CD8-positive, alpha-beta memory T cell (primary cell): ENCODE results near the gene HLCS. TPM values are rescaled to one million over a fixed set of nuclear protein-coding genes. Genes with fewer than 3 reads are reported as not detected.

ENCODE experiments used
- CTCF ChIA-PET: fragments of 350-600 bp; sonication (Branson Sonifier 250); formaldehyde crosslinking; loops from one replicate; lab custom pipeline; 2021; ENCODE audit warnings: antibody characterized with exemption; lab: Charles Lee
- POLR2A ChIA-PET: fragments of 350-600 bp; sonication (Branson Sonifier 250); formaldehyde crosslinking; loops from one replicate; lab custom pipeline; 2021; ENCODE audit warnings: antibody characterized with exemption; lab: Charles Lee
- DNase-seq, 5 donors: peaks; one replicate each; pipeline versions ENCODE4 v3.0.0 to v3.0.0-alpha.2; 2020 to 2022; ENCODE audit warnings: mixed read lengths in 1 of 5
- H3K27ac ChIP-seq: one replicate; pipeline ENCODE4 v1.7.0; 2013; ENCODE audit warnings: low read depth, mild to moderate bottlenecking, low read length, moderate library complexity
- H3K27me3 ChIP-seq: 2 replicates; pipeline ENCODE4 v1.7.0; 2013; ENCODE audit warnings: low read length, mild to moderate bottlenecking; ENCODE audit not compliant: insufficient read depth, poor library complexity, severe bottlenecking
- H3K36me3 ChIP-seq: 2 replicates; pipeline ENCODE4 v1.7.0; 2013; ENCODE audit warnings: mild to moderate bottlenecking, low read length, moderate library complexity; ENCODE audit not compliant: insufficient read depth
- H3K4me1 ChIP-seq: 2 replicates; pipeline ENCODE4 v1.7.0; 2013; ENCODE audit warnings: mild to moderate bottlenecking, low read length, moderate library complexity; ENCODE audit not compliant: insufficient read depth
- H3K4me3 ChIP-seq: 2 replicates; pipeline ENCODE4 v1.7.0; 2013; ENCODE audit warnings: mild to moderate bottlenecking, low read length
- H3K9me3 ChIP-seq: 2 replicates; pipeline ENCODE4 v1.7.0; 2013; ENCODE audit warnings: mild to moderate bottlenecking, low read length
- H3K27ac Mint-ChIP-seq, 8 donors: one replicate each; pipeline ENCODE4 v1.8.0; 2020 to 2021; ENCODE audit warnings: mixed read lengths in 8 of 8, mild to moderate bottlenecking in 6 of 8, inconsistent platforms in 3 of 8, moderate library complexity in 3 of 8
- H3K27me3 Mint-ChIP-seq, 2 donors: one replicate each; pipeline ENCODE4 v1.8.0; 2020 to 2021; ENCODE audit warnings: mixed read lengths in 2 of 2, mild to moderate bottlenecking in 1 of 2, moderate library complexity in 1 of 2
- H3K36me3 Mint-ChIP-seq, 3 donors: one replicate each; pipeline ENCODE4 v1.8.0; 2020 to 2021; ENCODE audit warnings: mixed read lengths in 3 of 3, inconsistent platforms in 1 of 3, mild to moderate bottlenecking in 1 of 3
- H3K4me1 Mint-ChIP-seq, 3 donors: one replicate each; pipeline ENCODE4 v1.8.0; 2020 to 2021; ENCODE audit warnings: mixed read lengths in 3 of 3, inconsistent platforms in 1 of 3, mild to moderate bottlenecking in 1 of 3
- H3K4me3 Mint-ChIP-seq, 7 donors: one replicate each; pipeline ENCODE4 v1.8.0; 2020 to 2021; ENCODE audit warnings: mixed read lengths in 7 of 7, mild to moderate bottlenecking in 6 of 7, moderate library complexity in 4 of 7, inconsistent platforms in 2 of 7
- H3K9me3 Mint-ChIP-seq, 5 donors: one replicate each; pipeline ENCODE4 v1.8.0; 2020 to 2022; ENCODE audit warnings: mixed read lengths in 5 of 5, mild to moderate bottlenecking in 3 of 5, moderate library complexity in 2 of 5, inconsistent platforms in 1 of 5
- polyA plus RNA-seq: library from polyadenylated mRNA; unstranded; fragments of 300-500 nt; fragmentation: Illumina TruSeq; gene quantifications from one replicate; pipeline ENCODE4 v1.2.3, GENCODE V29; 2021
- total RNA-seq, 2 experiments: library from RNA; stranded (reverse); gene quantifications; one replicate each; pipeline ENCODE4 v1.2.3, GENCODE V29; 2021

Gene HLCS
- total and polyA plus RNA-seq, 3 experiments from 2014 or later: 12.7 to 14.7 (median 13.4) TPM

DNA sequence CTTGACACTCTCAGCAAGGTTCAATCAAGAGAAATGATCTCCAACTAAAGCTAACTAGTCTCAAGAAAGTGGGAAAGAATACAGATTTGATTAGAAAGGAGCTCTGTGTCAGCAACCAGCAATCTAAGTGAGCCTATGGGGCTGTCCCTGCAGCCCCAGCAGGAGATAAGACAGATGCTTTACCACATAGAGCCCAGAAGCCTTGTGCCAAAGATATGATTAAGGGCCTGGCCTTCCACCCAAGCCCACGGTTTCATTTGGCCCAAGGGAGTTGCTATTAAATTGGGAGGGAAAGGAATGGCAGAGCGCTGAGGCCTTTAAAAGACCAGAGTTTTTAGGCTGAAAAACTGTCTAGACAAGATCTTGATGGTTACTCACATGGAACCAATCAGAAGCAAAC, 74.8 kb downstream of the HLCS start:
- H3K4me3 ChIP-seq: no peak overlapping the region
- Mint-ChIP-seq H3K4me1 (no peaks in the 10 kb centered on the region), H3K27me3 (no peaks in the 10 kb centered on the region), H3K36me3 (peaks cover 20 to 66% (median 30%) of the 10 kb centered on the region in 3 donors), H3K9me3 (no peaks in the 10 kb centered on the region), H3K27ac (peak overlapping the region in 1 of 8 donors; percentile 27), H3K4me3 (no peak overlapping the region)
- no peaks in the 10 kb centered on the region for H3K9me3 ChIP-seq
- no peak overlapping the region for H3K27ac ChIP-seq
- H3K36me3 ChIP-seq: peaks cover 3% of the 10 kb centered on the region
- H3K4me1 ChIP-seq: no peaks in the 10 kb centered on the region
- no peak for DNase-seq
- H3K27me3 ChIP-seq: no peaks in the 10 kb centered on the region
- ChIA-PET POLR2A (no interaction called here), CTCF (no interaction called here)

DNA sequence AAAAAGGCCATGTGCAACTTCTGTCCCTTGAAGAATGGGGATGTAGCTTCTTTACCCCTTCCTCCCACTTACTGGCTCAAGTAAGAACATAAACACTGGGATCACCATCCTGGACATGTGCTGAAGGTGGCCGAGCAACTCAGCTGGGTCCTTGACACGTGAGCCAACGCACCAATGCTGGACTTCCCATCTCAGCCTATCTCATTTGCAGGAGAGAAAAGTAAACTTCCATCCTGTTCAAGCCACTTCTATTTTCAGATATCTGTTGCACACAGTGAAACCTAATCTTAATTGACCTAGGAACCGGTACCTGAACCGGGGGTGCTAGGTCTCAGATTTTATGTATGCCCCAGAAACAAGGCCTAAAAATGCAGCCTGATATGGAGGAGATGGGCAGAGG, 75.3 kb downstream of the HLCS start:
- Histone ChIP-seq H3K4me3 (no peak overlapping the region), H3K9me3 (no peaks in the 10 kb centered on the region), H3K4me1 (no peaks in the 10 kb centered on the region), H3K27ac (no peak overlapping the region), H3K36me3 (peaks cover 3% of the 10 kb centered on the region), H3K27me3 (no peaks in the 10 kb centered on the region)
- no peak overlapping the region for H3K4me3 Mint-ChIP-seq
- no peaks in the 10 kb centered on the region for H3K9me3 Mint-ChIP-seq
- POLR2A ChIA-PET: no interaction called here
- DNase-seq: no peak
- no peaks in the 10 kb centered on the region for H3K4me1 Mint-ChIP-seq
- peaks cover 15 to 65% (median 26%) of the 10 kb centered on the region in 3 donors for H3K36me3 Mint-ChIP-seq
- peak overlapping the region in 1 of 8 donors; percentile 55 for H3K27ac Mint-ChIP-seq
- H3K27me3 Mint-ChIP-seq: no peaks in the 10 kb centered on the region
- CTCF ChIA-PET: no interaction called here

DNA sequence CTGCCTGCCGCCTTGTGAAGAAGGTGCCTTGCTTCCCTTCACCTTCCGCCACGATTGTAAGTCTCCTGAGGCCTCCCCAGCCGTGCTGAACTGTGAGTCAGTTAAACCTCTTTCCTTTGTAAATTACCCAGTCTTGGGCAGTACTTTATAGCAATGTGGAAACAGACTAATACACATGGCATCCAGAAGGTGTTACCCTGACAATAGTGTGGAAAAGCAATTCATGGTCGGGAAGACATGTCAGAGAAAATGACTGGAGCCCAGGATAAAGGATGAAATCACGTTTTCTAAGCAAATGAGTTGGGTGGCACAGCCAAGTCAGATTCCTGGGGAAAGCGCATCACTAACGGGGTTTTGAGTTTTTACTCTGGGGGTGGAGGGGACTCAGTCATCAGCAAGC, 76.4 kb downstream of the HLCS start:
- POLR2A ChIA-PET: no interaction called here
- Histone ChIP-seq H3K4me3 (no peak overlapping the region), H3K9me3 (no peaks in the 10 kb centered on the region), H3K4me1 (no peaks in the 10 kb centered on the region), H3K27me3 (no peaks in the 10 kb centered on the region), H3K27ac (no peak overlapping the region), H3K36me3 (peaks cover 3% of the 10 kb centered on the region)
- no peak for DNase-seq
- no peaks in the 10 kb centered on the region for H3K9me3 Mint-ChIP-seq
- H3K36me3 Mint-ChIP-seq: peaks cover 10 to 63% (median 30%) of the 10 kb centered on the region in 3 donors
- no peaks in the 10 kb centered on the region for H3K4me1 Mint-ChIP-seq
- CTCF ChIA-PET: no interaction called here
- H3K4me3 Mint-ChIP-seq: no peak overlapping the region
- no peak overlapping the region for H3K27ac Mint-ChIP-seq
- H3K27me3 Mint-ChIP-seq: no peaks in the 10 kb centered on the region

DNA sequence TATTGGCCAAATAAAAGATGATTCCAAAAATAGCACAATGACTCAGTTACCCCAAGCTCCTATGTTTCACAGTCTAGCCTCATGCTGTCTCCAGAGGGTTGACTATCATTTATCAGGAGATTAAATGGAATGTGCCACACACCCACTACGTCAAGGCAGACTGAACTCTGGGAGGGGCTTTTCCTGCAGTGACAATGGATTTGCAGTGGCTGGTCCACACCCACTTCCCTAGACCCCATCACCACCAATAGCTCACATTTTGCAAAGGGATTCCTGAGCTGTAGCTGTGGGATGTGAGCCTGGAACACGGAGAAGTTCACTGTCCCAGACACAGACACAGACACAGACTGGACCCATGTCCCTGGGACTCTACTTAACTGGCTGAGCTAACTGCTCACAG, 77.1 kb downstream of the HLCS start:
- Histone ChIP-seq H3K4me1 (no peaks in the 10 kb centered on the region), H3K9me3 (no peaks in the 10 kb centered on the region), H3K27ac (no peak overlapping the region), H3K27me3 (no peaks in the 10 kb centered on the region), H3K36me3 (peaks cover 3% of the 10 kb centered on the region), H3K4me3 (no peak overlapping the region)
- peaks cover 7 to 63% (median 35%) of the 10 kb centered on the region in 3 donors for H3K36me3 Mint-ChIP-seq
- no peak for DNase-seq
- CTCF ChIA-PET: no interaction called here
- no peaks in the 10 kb centered on the region for H3K4me1 Mint-ChIP-seq
- no peak overlapping the region for H3K4me3 Mint-ChIP-seq
- H3K27ac Mint-ChIP-seq: no peak overlapping the region
- peaks cover 0 to 4% (median 0%) of the 10 kb centered on the region in 5 donors for H3K9me3 Mint-ChIP-seq
- POLR2A ChIA-PET: no interaction called here
- no peaks in the 10 kb centered on the region for H3K27me3 Mint-ChIP-seq

DNA sequence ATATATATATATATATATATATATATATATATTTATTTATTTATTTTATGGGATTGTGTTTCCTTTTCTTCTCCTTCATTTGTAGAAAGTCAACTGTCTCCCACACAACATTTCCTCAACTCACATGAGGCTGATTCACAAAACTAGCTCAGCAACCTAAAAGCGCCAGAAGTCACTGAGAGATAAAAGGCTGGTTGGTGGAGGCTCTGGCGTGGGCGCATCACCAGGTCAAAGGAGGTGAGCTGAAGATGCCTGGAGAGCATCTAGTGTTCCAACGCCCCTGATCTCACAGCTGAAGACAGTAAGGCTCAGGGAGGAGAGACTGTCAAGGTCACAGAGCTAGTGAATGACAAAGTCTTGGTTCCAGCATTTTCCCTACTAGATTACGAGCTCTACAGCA, 78.0 kb downstream of the HLCS start:
- Histone ChIP-seq H3K27ac (no peak overlapping the region), H3K4me1 (no peaks in the 10 kb centered on the region), H3K4me3 (no peak overlapping the region), H3K27me3 (no peaks in the 10 kb centered on the region), H3K36me3 (peaks cover 3% of the 10 kb centered on the region), H3K9me3 (peaks cover 7% of the 10 kb centered on the region)
- POLR2A ChIA-PET: no interaction called here
- H3K4me1 Mint-ChIP-seq: no peaks in the 10 kb centered on the region
- no peak for DNase-seq
- peaks cover 13 to 63% (median 44%) of the 10 kb centered on the region in 3 donors for H3K36me3 Mint-ChIP-seq
- H3K9me3 Mint-ChIP-seq: peaks cover 4 to 13% (median 8%) of the 10 kb centered on the region in 5 donors
- CTCF ChIA-PET: no interaction called here
- no peak overlapping the region for H3K27ac Mint-ChIP-seq
- no peak overlapping the region for H3K4me3 Mint-ChIP-seq
- H3K27me3 Mint-ChIP-seq: no peaks in the 10 kb centered on the region

DNA sequence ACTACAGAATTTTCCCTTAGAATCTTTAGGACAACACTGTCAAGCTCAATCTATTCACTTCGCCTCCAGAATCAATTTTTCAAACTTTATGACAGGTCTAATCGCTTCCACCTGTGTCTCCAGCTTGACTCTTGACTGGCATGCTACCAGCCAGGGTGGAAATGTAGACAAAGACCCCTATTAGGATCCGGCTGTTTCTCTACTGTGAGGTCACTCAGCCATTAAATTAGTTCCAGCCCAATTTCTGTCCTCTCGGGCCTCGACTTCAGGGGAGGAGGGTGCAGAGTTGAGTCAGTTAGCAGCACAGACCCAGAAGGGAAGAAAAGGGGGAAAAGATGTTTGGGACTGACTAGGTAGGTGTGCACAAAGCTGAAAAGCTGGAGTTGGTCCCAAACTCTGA, 78.5 kb downstream of the HLCS start:
- Histone ChIP-seq H3K4me3 (no peak overlapping the region), H3K36me3 (peaks cover 3% of the 10 kb centered on the region), H3K27me3 (no peaks in the 10 kb centered on the region), H3K27ac (no peak overlapping the region), H3K4me1 (no peaks in the 10 kb centered on the region), H3K9me3 (peaks cover 7% of the 10 kb centered on the region)
- H3K9me3 Mint-ChIP-seq: peaks cover 4 to 14% (median 9%) of the 10 kb centered on the region in 5 donors
- POLR2A ChIA-PET: no interaction called here
- CTCF ChIA-PET: interaction anchor here (1.3 kb wide), 1 partner anchor 383 kb away, joined by 3 read pairs; no protein-coding TSS in a partner anchor
- no peaks in the 10 kb centered on the region for H3K4me1 Mint-ChIP-seq
- DNase-seq: no peak
- H3K27me3 Mint-ChIP-seq: no peaks in the 10 kb centered on the region
- H3K4me3 Mint-ChIP-seq: no peak overlapping the region
- H3K27ac Mint-ChIP-seq: no peak overlapping the region
- peaks cover 15 to 66% (median 49%) of the 10 kb centered on the region in 3 donors for H3K36me3 Mint-ChIP-seq

DNA sequence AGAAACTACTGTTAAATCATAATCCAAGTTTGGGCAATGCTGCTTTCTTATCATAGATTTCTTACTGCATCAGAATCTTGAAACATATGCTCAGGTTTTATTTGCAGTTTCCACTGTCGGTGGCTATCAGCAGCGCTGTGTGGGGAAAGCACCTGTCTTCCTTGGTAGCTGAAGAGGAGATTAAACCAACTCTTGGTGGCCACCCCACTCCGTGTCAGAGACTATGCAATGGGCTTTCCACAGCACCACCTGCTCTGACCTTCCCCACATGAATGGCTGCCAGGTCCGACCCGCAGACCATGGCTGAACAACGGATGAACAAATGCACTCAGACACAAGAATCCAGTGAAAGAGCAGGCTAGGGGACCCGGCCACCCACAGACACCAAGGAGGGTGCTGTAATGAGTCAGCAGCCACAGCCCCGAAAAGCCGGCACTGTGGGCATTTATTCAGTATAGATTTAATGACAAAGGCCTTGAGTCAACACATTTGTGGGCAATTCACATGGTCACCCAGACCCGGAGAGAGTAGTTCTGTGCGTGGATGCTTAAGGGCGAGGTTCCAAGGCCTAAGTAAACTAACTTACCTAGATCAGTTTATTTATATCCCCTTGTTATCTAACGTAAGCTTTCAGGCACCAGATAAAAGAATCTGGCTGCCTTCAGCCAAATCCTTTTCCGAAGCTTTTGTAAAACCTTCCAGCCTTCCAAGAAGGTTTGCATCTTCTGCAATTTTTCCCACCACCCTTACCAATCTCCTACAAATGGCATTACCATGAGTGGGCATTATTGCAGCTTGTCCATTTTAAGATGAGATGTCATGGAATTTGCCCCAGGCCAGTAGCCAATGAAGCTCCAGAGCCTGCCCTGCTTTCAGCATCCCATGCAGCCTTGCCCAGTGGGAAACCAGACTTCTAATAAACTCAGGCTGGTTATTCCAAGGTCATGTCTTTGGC, 82.7 kb downstream of the HLCS start:
- Histone ChIP-seq H3K27me3 (no peaks in the 10 kb centered on the region), H3K9me3 (peaks cover 7% of the 10 kb centered on the region), H3K27ac (no peak overlapping the region), H3K36me3 (no peaks in the 10 kb centered on the region), H3K4me1 (no peaks in the 10 kb centered on the region), H3K4me3 (no peak overlapping the region)
- no peak for DNase-seq
- Mint-ChIP-seq H3K27me3 (no peaks in the 10 kb centered on the region), H3K4me1 (no peaks in the 10 kb centered on the region), H3K4me3 (no peak overlapping the region), H3K9me3 (peaks cover 4 to 14% (median 9%) of the 10 kb centered on the region in 5 donors), H3K36me3 (peaks cover 20 to 50% (median 48%) of the 10 kb centered on the region in 3 donors), H3K27ac (no peak overlapping the region)
- POLR2A ChIA-PET: no interaction called here
- CTCF ChIA-PET: no interaction called here

DNA sequence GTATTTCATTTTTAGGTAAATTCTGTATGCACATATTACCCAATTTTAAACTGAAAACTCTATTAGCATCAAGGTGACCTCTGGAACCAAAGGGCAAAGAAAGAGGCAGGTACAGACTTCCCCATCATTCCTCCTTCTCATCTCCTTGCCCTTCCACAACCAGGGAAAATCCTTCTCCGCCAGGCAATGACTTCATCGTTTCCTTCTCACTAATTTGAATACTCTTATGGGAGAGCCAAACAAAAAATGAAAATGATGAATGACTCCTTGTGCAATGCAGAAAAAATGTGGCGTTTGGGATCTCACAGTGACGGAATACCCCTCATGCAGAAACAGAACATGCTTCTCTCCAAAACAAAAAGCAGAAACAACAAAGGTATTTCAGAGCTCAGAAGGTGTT, 83.7 kb downstream of the HLCS start:
- no peaks in the 10 kb centered on the region for H3K27me3 Mint-ChIP-seq
- ChIA-PET POLR2A (no interaction called here), CTCF (no interaction called here)

More for the DNA sequence above, 83.7 kb downstream of the HLCS start:
- Histone ChIP-seq H3K27ac (no peak overlapping the region), H3K36me3 (no peaks in the 10 kb centered on the region), H3K27me3 (no peaks in the 10 kb centered on the region), H3K4me1 (no peaks in the 10 kb centered on the region), H3K9me3 (peaks cover 7% of the 10 kb centered on the region), H3K4me3 (no peak overlapping the region)
- Mint-ChIP-seq H3K4me1 (no peaks in the 10 kb centered on the region), H3K27ac (no peak overlapping the region), H3K9me3 (peaks cover 4 to 22% (median 13%) of the 10 kb centered on the region in 5 donors), H3K36me3 (peaks cover 24 to 56% (median 50%) of the 10 kb centered on the region in 3 donors), H3K4me3 (no peak overlapping the region)
- no peak for DNase-seq
